ENCODE measurements around the gene PIGK.

- TF ChIP-seq CTCF (IDR thresholded peaks at IDR 0.05) (no peak), POLR2A (IDR thresholded peaks at IDR 0.05) (no peak), EP300 (IDR thresholded peaks at IDR 0.05) (no peak), POLR2AphosphoS5 (IDR thresholded peaks at IDR 0.05) (no peak)
Measured at GRCh38 chr1:77085109-77085508, 134.1 kb downstream of the PIGK start.
